Activated CD4-positive, alpha-beta T cell treated with anti-CD3 and anti-CD28 coated beads for 4 hours (primary cell): ENCODE results near the gene AKAP3.

ENCODE experiments used
- DNase-seq, 2 donors: peaks; one replicate each; pipeline ENCODE4 v3.0.0-alpha.2; 2020

Gene AKAP3

GRCh38 chr12:4591180-4591687, 57.6 kb downstream of the AKAP3 start:
- DNase-seq, result no peak

- DNase-seq, result no peak
These were observed 58.9 kb downstream of the AKAP3 start for GRCh38 chr12:4589941-4590340.

DNA sequence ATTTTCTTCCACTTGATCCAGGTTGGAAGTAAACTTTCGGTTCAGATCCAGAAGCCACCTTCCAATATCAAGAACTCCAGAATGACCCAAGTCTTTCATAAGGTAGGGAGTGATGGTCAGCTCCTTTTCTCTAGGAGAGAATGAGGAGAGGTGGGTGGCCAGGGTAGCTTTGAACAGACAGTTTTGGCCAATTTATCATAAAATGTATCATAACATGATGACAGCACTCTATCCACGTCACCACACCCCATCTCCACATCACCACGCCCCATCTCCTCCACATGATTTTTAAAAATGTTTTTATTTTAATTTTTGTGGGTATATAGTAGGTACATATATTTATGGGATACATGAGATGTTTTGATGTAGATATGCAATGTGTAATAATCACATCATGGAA, 59.9 kb downstream of the AKAP3 start:
- DNase-seq, result no peak

DNA sequence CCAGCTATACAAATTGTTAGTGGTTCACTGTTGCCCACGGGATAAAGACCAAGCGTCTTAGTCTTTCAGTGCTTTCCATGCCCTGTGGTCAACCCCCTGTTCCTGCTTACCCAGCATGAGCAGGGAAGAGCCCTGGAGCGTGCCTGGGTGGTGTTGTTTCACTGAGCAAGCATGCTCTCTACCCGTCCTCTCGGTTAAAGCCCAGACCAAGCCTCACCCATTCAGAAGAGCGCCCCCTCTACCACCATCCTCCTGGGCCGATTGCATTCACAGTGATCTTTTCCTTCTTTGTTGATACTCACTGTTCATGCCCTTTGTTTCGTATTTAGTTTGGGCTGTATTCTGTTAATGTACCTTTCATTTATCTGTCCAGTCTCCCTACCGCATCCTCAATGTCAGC, 61.7 kb downstream of the AKAP3 start:
- no peak for DNase-seq

GRCh38 chr12:4586500-4586899, 62.4 kb downstream of the AKAP3 start:
- no peak for DNase-seq

DNA sequence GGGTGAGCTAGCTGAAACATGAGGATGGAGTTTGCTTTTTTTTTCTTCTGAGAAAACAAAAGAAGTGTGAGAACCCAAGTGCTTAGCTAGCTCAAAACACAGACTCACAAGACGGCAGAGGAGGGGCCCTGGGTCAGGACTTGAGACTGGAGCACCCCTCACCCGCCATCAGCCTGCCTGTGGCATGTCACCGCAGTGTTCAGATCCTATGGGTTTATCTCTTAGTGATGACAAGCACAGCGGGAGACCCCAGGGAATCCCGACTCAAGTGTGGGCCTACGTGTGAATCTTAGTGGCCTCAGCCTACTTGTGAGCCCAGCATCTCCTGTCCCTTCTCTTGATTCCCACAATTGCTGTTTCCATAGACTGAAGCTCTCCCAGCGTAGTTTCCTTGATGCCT, 64.0 kb downstream of the AKAP3 start:
- no peak for DNase-seq

DNA sequence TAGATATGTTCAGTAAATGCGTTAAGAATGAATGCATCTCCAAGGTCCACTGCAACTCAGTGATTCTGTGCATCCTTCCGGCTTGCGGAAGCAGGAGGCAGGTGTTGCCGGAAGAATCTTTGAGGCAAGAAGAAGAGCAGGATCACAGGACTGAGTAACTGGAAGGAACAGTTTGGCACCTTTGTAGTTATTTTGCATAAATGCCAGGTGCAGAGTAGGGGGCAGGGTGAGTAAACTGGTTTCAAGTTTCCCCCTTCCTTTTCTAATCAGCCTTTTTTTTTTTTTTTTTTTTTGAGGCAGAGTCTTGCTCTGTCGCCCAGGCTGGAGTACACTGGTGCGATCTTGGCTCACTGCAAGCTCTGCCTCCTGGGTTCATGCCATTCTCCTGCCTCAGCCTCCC, 64.6 kb downstream of the AKAP3 start:
- no peak for DNase-seq

GRCh38 chr12:4580281-4580688, 68.6 kb downstream of the AKAP3 start:
- DNase-seq, result no peak

DNA sequence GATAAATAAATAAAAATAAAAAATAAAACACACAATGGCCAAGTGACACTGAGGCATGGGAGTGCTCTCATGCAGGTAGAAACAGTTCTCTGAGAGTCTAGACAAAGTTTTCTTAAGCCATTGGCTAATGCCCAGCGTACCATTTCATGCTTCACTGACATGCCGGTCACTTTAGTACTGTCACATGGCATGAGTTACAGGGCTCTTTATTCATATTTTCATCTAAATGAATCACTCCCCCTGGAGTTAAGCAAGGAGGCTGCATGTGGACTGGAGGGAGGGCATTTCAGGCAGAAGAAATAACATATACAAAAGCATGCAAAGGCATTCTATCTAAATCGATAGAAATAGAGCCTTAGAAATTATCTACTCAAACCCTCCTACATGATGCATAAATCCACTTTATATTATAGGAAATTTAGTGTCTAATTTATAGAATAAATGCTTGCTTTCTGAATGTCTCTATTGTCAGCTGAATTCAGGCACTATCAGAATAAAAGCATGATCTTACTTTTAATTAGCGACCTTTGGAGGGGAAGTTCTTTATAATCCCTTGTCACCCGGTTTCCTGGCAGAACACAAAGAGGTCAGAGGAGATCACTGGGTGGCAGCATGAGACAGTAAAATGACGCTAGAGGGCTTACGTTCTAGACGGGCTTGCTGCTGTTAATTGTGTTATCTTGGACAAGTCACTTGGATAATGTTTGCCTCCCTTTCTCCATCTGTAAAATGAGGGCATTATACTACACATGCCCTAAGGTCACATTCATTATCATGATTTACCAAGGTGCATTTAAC, 69.3 kb downstream of the AKAP3 start:
- no peak for DNase-seq

GRCh38 chr12:4572680-4573079, 76.2 kb downstream of the AKAP3 start:
- DNase-seq, result no peak

GRCh38 chr12:4569261-4569660, 79.6 kb downstream of the AKAP3 start:
- DNase-seq, result no peak

- DNase-seq, result no peak
These were observed 81.6 kb downstream of the AKAP3 start for GRCh38 chr12:4567073-4567881.

DNA sequence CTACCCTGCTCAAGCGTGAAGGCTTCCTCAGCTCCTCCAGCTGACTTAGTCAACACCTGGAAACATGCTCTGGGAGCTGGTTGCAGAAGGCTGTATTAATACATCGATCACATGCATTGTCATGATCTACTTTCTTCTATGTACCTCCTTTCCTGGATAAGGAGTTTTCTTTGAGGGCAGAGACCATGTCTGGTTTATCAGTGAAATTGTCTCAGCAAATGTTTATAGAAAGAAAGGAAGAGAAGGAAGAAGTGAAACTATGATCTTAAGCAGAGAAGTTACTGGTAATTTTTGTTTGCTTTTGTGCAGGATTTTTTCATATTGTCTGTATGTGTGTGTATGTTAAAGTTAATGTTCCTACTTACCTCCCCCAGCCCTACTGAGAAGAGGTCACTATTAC, 82.4 kb downstream of the AKAP3 start:
- DNase-seq, result no peak
